Measurements from ENCODE around the gene SUMO4. TPM values are rescaled to one million over a fixed set of nuclear protein-coding genes. Genes with fewer than 3 reads are reported as not detected.

The SUMO4 gene
- total and polyA plus RNA-seq, 7 donors: 0.39 to 11.1 (median 5.4) TPM; not detected in 2

DNA sequence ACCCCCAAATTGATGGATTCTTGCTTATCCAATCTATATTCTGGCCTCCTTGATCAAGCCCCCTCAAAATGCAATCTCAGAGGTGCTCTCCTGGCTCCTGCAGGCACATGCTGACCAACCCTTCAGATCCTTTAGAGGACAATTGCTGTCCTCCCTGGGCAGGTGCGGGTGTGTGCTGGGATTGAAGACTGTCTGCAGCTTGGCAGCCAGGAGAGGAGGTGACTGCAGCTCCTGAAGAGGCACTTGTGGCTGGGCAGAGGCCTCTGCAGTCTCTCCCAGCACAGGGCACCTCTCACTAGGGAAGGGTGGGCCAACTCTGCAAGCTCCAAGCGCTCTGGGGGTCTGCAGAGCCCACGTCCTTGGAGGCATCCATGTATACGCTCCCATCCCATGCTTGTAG is 28.5 kb downstream of the SUMO4 start:
- Histone ChIP-seq H3K36me3 (no peaks in the 10 kb centered on the region), H3K4me1 (peaks cover 0 to 23% (median 16%) of the 10 kb centered on the region in 4 donors), H3K27me3 (no peaks in the 10 kb centered on the region), H3K4me3 (no peak overlapping the region), H3K9me3 (no peaks in the 10 kb centered on the region), H3K27ac (no peak overlapping the region)
- intact Hi-C loops (cut with DNase I): loop anchor here (10.0 kb wide), 1 partner anchor 224 kb away; no protein-coding TSS in a partner anchor
- DNase-seq: no peak
- WGBS, 2 donors: 94 to 97% methylated on average over 4 of the region's 4 CpGs
- TF ChIP-seq POLR2AphosphoS5 (IDR thresholded peaks at IDR 0.05) (no peak), EP300 (IDR thresholded peaks at IDR 0.05) (no peak), POLR2A (IDR thresholded peaks at IDR 0.05) (no peak)
- TF ChIP-seq, protein P1, sequence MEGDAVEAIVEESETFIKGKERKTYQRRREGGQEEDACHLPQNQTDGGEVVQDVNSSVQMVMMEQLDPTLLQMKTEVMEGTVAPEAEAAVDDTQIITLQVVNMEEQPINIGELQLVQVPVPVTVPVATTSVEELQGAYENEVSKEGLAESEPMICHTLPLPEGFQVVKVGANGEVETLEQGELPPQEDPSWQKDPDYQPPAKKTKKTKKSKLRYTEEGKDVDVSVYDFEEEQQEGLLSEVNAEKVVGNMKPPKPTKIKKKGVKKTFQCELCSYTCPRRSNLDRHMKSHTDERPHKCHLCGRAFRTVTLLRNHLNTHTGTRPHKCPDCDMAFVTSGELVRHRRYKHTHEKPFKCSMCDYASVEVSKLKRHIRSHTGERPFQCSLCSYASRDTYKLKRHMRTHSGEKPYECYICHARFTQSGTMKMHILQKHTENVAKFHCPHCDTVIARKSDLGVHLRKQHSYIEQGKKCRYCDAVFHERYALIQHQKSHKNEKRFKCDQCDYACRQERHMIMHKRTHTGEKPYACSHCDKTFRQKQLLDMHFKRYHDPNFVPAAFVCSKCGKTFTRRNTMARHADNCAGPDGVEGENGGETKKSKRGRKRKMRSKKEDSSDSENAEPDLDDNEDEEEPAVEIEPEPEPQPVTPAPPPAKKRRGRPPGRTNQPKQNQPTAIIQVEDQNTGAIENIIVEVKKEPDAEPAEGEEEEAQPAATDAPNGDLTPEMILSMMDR (IDR thresholded peaks at IDR 0.05): no peak

DNA sequence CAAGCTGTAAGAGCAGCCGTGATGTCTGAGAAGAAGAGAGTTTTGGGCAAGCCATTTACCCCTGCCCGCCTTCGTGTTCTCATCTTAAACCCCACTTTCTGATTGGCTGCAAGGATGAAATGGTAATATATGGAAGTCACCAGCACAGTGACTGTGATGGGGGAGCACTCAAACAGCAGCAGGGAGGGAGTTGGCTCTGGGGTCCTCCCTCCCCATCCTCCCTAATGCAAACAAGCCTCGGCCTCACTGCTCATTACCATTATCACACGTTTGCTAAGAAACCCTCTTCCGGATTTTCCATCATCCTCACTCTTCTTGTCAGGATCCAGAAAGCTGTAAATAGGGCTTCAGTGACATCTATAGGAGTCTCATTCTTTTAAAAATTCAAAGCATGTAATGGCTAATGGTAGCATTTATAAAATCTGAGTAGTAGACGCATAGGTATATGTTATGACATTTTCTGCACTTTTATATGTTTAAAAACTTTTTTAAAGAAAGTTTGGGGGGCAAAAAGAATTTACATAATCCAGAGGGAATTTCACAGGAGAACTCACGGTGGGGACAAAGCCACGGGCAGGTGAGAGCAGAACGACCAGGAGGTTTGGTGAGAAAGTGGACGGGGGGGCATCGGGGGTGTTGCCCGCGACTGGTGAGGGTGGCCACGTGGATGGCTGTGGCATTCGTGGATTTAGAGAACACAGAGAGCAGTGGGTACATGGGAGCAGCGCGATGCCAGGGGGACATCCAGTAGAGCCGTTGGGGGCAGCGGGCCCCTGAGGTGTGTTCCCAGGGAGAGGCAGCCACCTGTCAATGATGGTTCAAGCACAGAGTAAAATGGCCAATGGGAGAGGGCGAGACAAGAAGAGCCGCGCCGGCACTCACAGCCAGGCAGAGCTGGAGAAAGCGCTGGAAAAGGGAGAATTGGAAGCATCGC is 29.6 kb downstream of the SUMO4 start:
- TF ChIP-seq POLR2A (IDR thresholded peaks at IDR 0.05) (no peak), POLR2AphosphoS5 (IDR thresholded peaks at IDR 0.05) (no peak), EP300 (IDR thresholded peaks at IDR 0.05) (no peak)
- TF ChIP-seq, protein P1 (IDR thresholded peaks at IDR 0.05): no peak
- no peaks in the 10 kb centered on the region for H3K27me3 ChIP-seq
- 89 to 91% methylated on average over 26 of the region's 26 CpGs for WGBS, 2 donors
- H3K4me1 ChIP-seq: peaks cover 0 to 24% (median 9%) of the 10 kb centered on the region in 4 donors
- H3K27ac ChIP-seq: no peak overlapping the region
- no peaks in the 10 kb centered on the region for H3K36me3 ChIP-seq
- DNase-seq: no peak
- intact Hi-C loops (cut with DNase I): loop anchor here (10.0 kb wide), 2 partner anchors 225 to 855 kb away; no protein-coding TSS in a partner anchor
- no peak overlapping the region for H3K4me3 ChIP-seq
- H3K9me3 ChIP-seq: no peaks in the 10 kb centered on the region

DNA sequence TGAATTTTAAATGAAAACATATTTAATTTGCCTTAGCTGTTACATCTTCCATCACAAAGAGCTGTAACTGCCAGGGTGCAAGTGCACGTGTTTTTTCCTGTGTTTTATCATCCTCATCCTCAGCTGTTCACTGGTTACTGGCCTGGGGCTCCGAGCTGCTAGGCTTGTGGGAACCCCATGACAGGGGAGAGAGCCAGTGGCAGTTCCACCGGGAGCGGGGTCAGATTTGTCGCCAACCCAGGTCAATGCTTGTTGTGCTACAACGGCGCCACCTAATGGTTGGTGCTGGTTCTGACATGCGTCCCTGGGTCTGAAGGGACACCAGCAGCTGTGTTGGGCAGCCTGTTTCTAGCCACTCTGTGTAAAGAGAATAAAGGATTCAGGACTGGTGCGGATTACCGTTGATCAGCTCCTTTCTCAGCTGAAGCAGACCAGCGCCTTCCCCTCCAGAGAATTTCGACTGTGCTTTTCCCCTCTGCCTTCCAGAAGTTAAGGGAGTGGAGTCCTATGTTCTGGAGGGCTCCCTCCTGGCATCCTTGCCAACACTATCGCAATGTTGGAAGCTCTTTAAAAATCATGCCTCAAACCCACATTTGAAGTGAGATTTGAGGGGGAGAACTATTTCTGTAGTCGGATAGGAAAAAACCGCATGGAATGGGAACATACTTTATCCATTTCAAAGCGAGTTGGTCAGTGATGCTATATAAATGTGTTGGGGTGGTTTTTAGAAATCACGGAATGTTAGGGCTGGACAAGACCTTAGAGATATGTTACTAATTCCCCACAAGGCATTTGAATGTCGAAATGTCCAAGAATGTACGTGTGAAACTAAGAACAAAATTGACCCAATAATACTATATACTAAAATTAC is 32.1 kb downstream of the SUMO4 start:
- WGBS, 2 donors: 32 to 34% methylated on average over 19 of the region's 19 CpGs
- no peaks in the 10 kb centered on the region for H3K9me3 ChIP-seq
- no peaks in the 10 kb centered on the region for H3K27me3 ChIP-seq
- H3K27ac ChIP-seq: no peak overlapping the region
- intact Hi-C loops (cut with DNase I): loop anchor here (1.0 to 10.0 kb wide), 4 partner anchors 85 to 857 kb away; no protein-coding TSS in a partner anchor
- no peaks in the 10 kb centered on the region for H3K36me3 ChIP-seq
- peak; percentile 95 for DNase-seq
- H3K4me1 ChIP-seq: peaks cover 0 to 24% (median 9%) of the 10 kb centered on the region in 4 donors
- TF ChIP-seq POLR2AphosphoS5 (IDR thresholded peaks at IDR 0.05): peak in 1 of 4 donors; percentile 37
- TF ChIP-seq, protein P1 (IDR thresholded peaks at IDR 0.05): peak; percentile 90 to 97 (median 96)
- TF ChIP-seq POLR2A (IDR thresholded peaks at IDR 0.05): no peak
- TF ChIP-seq EP300 (IDR thresholded peaks at IDR 0.05): no peak
- H3K4me3 ChIP-seq: peak overlapping the region in 1 of 4 donors; percentile 10

DNA sequence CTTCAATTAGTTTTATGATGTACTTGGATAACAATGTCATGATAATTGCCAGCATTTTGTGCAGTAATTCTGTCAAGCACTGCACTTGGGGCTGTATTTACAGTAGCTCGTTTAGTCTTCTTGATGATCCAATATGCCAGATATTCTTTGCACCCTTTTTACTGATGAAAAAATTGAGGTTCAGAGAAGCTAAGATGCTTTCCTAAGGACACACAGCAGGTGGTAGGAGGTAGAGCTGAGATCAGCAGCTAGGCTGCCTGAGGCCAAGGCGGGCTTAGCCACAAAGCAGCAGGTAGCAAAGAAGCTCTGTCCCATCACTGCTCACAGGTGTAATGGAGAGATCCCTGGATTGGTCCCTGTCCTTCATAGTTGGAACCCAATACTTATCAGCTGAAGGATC is 33.3 kb downstream of the SUMO4 start:
- intact Hi-C loops (cut with DNase I): loop anchor here (2.0 to 10.0 kb wide), 2 partner anchors 83 to 859 kb away; no protein-coding TSS in a partner anchor
- TF ChIP-seq POLR2AphosphoS5 (IDR thresholded peaks at IDR 0.05) (no peak), EP300 (IDR thresholded peaks at IDR 0.05) (no peak), POLR2A (IDR thresholded peaks at IDR 0.05) (no peak)
- TF ChIP-seq, protein P1 (IDR thresholded peaks at IDR 0.05): no peak
- WGBS, 2 donors: 62 to 75% methylated on average over 2 of the region's 2 CpGs

More for the DNA sequence above, 33.3 kb downstream of the SUMO4 start:
- H3K27ac ChIP-seq: no peak overlapping the region
- peaks cover 0 to 24% (median 9%) of the 10 kb centered on the region in 4 donors for H3K4me1 ChIP-seq
- no peaks in the 10 kb centered on the region for H3K27me3 ChIP-seq
- no peaks in the 10 kb centered on the region for H3K9me3 ChIP-seq
- DNase-seq: no peak
- no peak overlapping the region for H3K4me3 ChIP-seq
- H3K36me3 ChIP-seq: no peaks in the 10 kb centered on the region

Measured in sigmoid colon (tissue), 7 donors.